Renal cortex interstitium (tissue), 11 donors: ENCODE measurements around the gene TMED7. TPM values are rescaled to one million over a fixed set of nuclear protein-coding genes. Genes with fewer than 3 reads are reported as not detected.
A peak's percentile ranks its signal among the peaks of the same experiment; 100 is the strongest.

Experiments
- DNase-seq, 11 donors: peaks; one replicate each; pipeline ENCODE4 v3.0.0-alpha.2; 2013; ENCODE audit warnings: low read depth in 9 of 11, low spot score in 4 of 11; ENCODE audit errors: extremely low read depth in 1 of 11
- polyA plus RNA-seq, 3 donors: library from polyadenylated mRNA; unstranded; fragments of 120-200 nt; gene quantifications; one replicate each; pipeline ENCODE4 v1.2.1, GENCODE V29; 2013; ENCODE audit not compliant: insufficient read length in 3 of 3

TMED7 gene
- polyA plus RNA-seq, 3 donors, result 96.7 to 112 (median 107) TPM

- DNase-seq, result no peak
Measured at GRCh38 chr5:115640274-115640673, 14.4 kb upstream of the TMED7 start.

GRCh38 chr5:115639377-115639776 is 13.5 kb upstream of the TMED7 start:
- no peak for DNase-seq

GRCh38 chr5:115637507-115637906 is 11.7 kb upstream of the TMED7 start:
- no peak for DNase-seq

GRCh38 chr5:115636008-115636407 is 10.2 kb upstream of the TMED7 start:
- DNase-seq, result no peak

GRCh38 chr5:115634343-115635132 is 8.7 kb upstream of the TMED7 start:
- peak; percentile 68 to 85 (median 78) for DNase-seq

- no peak for DNase-seq
Measured at GRCh38 chr5:115629903-115630302, 4.1 kb upstream of the TMED7 start.

- DNase-seq, result no peak
Measured at GRCh38 chr5:115627295-115627865, 1.5 kb upstream of the TMED7 start.

- peak in 1 of 11 donors; percentile 43 for DNase-seq
Measured at GRCh38 chr5:115626445-115626823, 598 bp upstream of the TMED7 start.

- no peak for DNase-seq
Measured at GRCh38 chr5:115624994-115625393, 842 bp downstream of the TMED7 start.

- DNase-seq, result no peak
Measured at GRCh38 chr5:115623658-115624057, 2.2 kb downstream of the TMED7 start.

GRCh38 chr5:115621365-115621900 is 4.4 kb downstream of the TMED7 start:
- DNase-seq, result no peak

- no peak for DNase-seq
Measured at GRCh38 chr5:115616892-115617291, 8.9 kb downstream of the TMED7 start.

GRCh38 chr5:115616472-115616871 is 9.4 kb downstream of the TMED7 start:
- DNase-seq, result no peak

GRCh38 chr5:115611873-115612272 is 14.0 kb downstream of the TMED7 start:
- DNase-seq, result no peak

GRCh38 chr5:115607935-115608334 is 17.9 kb downstream of the TMED7 start:
- no peak for DNase-seq

GRCh38 chr5:115605436-115605835 is 20.4 kb downstream of the TMED7 start:
- no peak for DNase-seq

GRCh38 chr5:115602591-115603125 is 23.2 kb downstream of the TMED7 start:
- no peak for DNase-seq

GRCh38 chr5:115601701-115602590 is 23.9 kb downstream of the TMED7 start, which contains the start of gene TICAM2:
Gene TICAM2, minus strand, starts transcription at chr5:115602479. Its CDS starts 21,223 bp downstream, at chr5:115581256.
- peak in 2 of 11 donors; percentile 21 to 35 for DNase-seq

GRCh38 chr5:115600766-115601165 is 25.1 kb downstream of the TMED7 start:
- DNase-seq, result no peak
